GM19035 (cell line): ENCODE data around the gene PPP1R13B.

Experiments
- ATAC-seq: cut with Tn5 transposase; IDR thresholded peaks from one replicate; pipeline ENCODE4 v1.9.1; 2021; ENCODE audit not compliant: unreplicated experiment

Gene PPP1R13B

DNA sequence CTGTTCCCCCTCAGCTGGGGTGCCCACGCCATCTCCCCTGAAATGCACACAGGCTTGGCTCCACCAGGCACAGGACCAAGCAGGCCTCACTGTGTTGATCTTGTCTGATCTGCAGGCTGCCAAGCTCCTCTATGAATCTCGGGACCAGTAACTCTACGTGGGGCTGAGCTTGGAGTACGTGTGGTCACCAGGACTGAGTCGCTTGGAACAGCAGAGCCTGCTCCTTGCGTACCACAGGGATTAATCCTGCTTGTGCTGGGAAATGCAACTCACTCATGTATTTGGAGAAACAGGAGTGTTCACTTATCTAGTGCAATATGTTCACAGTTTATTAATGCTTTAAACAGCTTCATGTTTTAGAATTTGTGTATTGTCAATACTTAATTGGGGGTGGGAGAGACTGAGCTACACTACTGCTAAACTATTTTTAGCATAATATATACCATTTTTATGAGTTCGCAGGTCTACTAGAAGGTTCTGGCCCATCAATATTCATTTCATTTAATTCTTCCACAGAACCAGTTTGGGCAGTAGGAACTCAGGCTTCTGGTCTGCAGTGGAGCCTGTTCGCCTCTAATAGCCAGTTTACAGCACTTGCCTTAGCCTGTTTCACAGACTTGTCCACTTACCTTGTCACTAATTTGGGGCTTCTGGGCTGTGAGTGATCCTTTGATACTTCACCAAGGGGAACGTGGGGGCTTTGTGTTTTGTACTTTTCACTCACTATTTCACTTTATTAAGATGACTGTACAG, 114.3 kb downstream of the PPP1R13B start:
- no peak for ATAC-seq

DNA sequence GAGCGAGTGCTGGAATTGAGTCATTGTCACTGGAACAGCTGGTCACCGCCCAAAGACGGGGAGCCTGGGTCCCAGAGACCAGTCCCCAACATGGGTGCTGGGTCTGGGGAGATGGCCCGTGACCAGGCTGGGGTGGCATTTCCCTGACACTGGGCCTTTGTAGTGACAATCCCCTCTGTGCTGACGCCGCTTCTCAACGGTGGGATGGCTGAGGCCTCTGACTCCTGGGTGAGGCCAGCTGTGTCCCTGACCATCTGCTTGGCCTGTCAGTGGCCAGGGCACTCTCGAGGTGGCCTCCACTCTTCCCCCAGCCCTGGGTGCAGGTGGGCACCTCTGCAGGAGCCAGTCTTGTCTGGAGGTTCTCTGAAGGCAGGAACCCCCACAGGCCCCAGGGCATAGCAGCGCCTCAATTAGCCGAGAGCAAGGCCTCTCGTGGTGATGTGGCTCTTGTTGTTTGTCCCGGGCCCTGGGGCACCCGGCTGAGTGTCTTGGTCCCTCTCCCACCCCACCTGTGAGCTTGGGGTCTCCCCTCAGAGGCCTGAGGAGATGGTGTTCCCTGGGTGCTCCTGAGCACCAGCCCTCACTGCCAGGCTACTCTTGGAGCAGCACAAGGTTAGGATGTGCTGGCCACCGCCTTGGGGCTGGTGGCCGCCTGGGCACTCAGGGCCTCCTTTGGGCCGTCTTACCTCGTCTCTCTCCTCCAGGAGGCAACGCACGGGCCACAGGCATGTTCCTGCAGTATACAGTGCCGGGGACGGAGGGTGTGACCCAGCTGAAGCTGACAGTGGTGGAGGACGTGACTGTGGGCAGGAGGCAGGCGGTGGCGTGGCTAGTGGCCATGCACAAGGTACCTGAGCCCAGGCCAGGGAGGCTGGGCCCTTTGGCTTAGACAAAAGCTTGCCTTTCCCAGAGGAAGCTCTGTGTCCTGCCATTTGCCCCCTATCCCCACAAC, 115.2 kb downstream of the PPP1R13B start:
- no peak for ATAC-seq

DNA sequence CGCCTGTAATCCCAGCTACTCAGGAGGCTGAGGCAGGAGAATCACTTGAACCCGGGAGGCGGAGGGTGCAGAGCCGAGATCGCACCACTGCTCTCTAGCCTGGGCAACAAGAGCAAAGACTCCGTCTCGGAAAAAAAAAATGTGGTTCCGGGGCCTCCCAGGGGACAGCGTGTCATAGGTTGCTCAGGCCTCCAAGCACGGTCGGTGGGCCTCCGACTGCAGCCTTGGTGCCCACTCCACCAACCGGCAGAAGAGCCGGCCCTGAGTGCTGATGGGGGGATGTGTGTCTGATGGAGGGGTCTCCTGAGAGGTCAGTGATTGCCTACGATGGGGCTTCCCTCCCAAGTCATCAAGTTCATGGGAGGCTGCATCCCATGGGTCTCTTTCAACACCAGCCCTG, 115.9 kb downstream of the PPP1R13B start:
- ATAC-seq = no peak

DNA sequence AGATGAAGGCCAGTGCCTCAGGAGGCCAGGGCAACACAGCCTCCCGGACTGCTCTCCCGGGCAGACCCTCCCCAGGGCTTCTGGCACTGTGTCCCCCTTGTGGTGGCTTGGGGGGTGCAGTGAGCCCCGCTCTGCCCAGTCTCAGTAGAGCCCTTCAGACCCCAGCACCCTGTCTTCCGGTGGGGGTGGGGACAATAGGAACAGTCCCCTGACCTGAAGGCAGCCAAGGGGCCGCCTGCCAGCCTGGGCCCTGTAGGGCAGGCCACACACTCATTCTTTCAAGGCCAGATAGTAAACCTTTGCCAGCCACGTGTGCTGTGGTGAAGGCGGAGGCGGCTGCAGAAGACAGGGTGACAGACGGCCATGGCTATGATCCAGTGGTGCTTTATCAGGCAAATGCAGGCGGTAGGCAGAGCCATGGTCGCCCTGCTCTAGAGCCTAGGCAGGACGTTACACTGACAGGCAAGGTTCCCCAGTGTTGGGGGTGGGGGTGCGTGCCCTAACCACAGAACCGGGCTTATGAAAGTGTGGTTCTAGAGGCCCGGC, 116.8 kb downstream of the PPP1R13B start:
- no peak for ATAC-seq

DNA sequence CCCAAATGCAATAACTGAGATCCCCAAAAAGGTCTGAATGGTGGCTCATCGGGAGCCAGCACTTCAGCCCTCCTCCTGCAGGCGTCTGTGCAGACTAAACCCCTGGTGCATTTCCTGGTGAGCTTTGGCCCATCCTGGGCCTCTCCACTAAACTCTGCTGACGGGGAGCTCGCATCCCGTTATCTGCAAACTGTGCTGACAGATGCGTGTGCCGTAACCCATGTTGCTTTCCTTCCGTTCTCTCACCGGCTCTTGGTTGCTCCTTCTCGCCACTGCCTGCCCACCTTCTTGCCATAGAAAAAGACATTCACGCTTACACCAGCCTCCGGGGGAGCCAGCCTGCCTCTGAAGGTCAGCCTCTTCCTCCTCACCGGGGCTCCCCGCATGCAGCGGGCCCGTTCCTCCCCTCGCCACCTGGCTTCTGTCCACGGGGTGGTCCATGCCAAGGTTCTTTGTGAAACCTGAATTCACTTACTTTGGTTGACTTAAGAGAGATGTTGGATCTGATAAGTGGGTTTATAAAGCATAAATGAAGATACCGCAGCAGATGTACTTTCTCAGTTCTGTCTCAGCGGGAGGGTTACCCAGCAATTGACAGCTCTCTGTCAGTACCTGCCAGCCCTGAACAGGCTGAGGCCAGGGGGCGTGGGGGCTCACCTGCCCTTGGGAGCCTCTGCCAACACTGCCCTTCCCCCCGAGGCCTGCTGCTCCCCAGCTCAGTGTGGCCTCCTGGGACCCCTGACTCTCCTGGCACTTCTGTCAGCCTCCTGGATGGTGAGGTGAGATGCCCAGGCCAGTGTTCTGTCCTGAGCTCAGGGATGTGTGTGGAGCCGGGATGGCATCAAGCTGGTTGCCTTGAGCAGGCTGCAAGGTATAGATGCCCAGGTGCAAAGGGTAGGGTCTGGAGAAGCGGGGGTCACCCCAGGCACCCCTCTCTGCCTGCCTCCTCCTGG, 117.6 kb downstream of the PPP1R13B start:
- no peak for ATAC-seq

DNA sequence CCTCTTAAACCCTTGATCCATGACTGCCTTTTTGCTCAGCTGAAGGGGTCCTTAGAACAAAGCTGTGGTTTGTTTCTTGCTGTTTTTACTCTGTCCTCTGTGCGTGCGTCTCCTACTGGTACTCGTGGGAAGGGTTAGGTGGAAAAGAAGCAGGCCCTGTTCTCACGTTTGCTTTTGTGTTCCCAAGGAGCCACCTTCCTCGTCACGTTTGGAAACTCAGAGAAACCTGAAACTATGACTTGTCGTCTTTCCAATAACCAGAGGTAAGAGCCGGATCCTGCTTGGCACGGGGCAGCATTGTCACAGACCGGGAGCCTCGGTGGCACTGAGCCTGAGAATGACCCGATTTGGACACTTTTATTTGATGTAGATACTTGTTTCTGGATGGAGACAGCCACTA, 118.7 kb downstream of the PPP1R13B start:
- no peak for ATAC-seq

DNA sequence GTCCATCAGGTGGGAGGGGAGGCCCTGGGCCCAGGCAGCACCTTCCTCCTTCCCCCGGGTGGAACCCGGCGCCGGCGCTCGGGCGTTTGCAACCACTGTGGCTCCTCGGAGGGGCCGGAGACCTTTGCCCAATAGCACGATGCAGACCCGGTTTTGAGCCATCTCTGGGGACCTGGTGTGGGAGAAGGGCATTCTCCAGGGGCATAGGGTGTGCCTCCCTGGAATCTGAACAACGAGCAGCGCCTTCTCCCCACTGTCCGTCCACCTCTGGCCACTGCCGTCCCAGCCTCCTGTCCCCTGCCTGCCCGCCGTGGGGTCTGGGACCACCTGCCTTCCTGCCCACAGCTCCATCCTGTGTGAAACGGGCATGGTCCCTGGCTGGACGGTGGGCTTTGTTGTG, 119.2 kb downstream of the PPP1R13B start:
- ATAC-seq = no peak

DNA sequence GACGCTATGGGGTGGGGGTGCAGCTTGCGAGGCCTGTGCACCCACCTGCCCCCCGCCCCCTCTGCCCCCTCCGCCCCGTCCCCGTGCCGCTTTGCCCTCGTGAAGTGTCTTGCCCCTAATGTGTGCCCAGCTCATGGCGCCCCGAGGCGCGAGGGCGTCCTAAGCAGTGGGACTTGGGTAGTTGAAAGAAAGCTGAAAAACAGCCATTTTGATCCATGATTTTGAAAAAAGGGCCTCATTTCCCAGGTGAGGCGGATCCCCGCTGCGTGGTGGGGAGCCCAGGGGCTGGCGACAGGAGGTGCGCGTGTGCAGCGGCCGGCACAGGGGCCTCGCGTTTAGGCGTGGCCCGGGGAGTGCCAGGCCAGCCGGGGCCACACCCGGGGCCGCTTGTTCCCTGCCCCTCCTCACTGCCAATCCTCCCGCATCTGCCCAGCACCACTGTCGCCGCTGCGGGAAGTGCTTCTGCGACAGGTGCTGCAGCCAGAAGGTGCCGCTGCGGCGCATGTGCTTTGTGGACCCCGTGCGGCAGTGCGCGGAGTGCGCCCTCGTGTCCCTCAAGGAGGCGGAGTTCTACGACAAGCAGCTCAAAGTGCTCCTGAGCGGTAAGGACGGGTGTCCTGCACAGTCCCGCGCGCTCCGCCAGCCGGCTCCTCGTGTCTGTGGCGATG, 119.9 kb downstream of the PPP1R13B start:
- no peak for ATAC-seq

DNA sequence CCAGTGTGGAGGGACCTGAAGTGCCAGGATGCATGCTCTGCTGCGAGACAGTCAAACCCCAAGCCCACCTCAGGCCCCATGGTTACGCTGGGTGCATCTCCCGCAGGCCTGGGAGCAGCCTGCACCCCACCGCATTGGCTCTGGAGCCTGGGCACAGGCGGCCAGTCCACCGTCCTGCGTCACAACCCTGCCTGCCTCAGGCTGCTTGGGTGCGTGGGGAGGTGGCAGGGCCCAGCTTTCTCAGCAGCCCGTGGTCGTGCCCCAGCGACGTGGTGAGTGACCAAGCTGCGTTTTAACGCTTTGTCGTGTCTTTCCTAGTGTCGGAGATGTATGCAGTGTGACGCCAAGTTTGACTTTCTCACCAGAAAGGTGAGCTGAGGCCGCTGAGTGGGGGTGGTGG, 120.9 kb downstream of the PPP1R13B start:
- no peak for ATAC-seq

DNA sequence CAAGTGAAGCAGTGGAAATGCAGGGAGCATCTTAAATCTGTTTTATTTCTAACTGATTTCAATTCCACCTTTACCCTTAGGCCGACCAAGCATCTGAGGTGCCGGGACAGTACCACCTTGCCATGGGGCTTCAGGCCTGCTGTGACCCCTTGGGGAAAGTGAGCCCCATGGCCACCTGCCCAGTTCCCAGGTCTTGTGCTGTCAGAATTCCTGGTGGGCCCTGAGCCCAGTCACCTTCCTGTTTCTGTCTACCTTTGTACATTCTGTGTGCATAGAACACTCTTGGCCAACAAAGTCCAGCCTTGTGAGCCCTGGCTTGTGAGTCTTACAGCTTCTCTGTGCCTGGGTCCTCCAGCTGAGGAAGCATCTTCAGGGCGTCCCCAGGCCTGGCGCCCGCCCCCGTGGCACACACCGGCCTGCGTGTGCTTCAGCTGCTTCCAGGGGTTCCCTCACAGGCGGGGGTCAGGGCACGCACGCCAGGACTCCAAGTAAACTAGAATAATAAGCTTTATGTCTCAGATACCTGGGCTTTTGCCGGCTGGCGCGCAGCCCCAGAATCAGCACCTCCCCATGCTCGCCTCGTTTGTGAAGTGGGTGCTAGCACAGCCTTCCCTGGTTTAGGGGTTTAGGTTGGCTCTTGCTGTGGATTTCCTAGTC, 121.5 kb downstream of the PPP1R13B start:
- no peak for ATAC-seq

DNA sequence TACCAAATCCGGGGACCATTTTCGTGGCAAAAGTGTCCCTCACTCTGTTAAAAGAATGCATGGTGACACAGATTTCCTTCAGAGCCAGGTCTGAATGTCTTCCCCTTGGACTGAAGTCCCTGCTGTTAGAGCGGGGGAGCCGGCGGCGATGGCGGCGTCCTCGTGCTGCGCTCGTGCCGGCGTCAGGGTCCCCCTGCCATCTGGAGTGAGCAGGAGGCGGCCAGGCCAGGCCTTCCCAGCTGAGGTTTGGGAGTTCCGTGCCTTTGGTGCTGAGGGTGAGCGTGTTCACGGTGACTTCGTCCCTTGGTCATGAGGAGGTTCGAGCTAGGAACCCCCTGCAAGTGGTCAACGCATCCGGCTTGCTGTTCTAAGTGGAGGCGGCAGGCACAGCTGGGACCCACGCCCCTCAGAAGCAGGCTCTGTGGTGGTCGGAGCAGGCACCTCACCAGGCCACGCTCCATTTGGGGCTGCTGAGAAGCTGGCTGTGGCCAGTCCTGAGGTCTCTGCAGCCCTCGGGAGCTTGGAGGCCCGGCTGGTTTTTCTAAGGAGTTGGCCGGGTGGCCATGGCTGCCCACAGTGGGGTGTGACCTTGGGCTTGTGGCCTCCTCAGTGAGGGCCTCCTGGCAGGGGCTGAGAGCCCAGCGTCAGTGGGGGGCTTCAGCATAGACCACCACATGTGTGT, 122.2 kb downstream of the PPP1R13B start:
- no peak for ATAC-seq

DNA sequence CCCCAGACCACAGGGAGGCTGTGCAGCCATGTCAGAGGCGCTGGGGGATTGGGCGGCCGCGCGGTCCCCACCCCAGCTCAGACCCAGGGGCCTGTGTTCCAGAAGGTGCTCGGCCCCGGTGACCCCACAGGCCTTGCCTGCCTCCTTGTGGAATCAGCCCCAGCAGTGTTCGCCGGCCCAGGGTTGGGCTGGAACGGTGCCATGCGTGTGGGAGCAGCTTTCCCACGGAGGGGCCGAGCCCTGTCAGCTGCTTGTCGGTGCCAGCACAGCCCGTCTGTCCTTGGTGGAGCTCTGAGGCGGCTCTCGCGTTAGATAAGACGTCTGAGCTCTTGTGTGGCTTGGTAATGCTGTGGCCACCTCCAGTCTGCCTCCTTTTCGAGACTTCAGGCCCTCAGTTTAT, 123.3 kb downstream of the PPP1R13B start:
- no peak for ATAC-seq

DNA sequence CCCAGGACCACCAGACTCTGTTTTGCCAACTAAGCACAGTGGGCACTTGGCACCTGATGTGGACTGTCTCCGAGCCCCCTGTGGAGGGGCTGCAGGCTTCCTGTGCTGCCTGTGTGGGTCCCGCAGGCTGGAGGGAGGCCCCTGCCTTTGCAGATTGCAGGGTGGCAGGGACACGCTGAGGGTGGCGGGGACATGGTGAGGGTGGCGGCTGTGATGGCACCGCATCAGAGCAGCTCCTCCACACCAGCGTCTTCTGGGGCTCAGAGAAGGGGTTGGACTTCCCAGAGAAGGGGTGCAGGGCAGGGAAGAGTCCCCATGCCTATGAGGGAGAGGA, 123.7 kb downstream of the PPP1R13B start:
- ATAC-seq = no peak

DNA sequence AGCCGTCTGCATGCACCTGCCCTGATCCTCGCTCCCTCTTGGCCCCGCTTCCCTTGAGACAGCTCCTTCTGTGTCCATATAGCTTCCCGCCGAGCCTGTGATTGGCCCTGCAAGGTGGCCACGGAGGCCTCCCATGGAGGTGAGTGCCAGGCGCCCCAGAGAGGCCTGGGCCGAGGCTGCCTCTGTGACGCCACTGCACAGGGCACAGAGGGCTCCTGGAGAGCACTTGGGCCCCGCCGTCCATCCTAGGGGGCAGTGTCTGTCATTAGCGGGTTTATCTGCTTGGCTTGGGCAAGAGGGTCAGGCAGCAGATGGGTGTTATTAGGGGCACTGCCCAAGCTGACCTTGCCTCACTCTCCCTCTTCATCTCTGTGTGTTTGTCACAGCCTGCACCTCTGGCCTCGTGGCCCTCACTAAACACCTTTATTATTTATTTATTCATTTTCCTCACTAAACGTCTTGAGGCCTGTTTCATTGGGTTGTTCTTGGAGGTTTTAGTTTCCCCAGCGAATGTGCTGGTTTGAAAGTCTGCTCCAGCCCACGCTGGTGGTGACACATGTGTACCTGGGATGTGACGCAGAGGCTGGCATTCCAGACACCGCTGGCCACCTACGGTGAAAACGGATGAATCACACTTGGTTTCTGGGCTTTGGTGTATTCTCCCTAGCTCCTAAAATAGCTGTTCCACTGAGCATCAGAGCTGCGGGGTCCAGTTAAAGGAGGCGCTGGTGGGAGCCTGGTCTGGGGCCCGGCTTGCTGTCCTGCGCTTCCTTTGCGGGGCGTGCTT, 125.8 kb downstream of the PPP1R13B start:
- no peak for ATAC-seq

DNA sequence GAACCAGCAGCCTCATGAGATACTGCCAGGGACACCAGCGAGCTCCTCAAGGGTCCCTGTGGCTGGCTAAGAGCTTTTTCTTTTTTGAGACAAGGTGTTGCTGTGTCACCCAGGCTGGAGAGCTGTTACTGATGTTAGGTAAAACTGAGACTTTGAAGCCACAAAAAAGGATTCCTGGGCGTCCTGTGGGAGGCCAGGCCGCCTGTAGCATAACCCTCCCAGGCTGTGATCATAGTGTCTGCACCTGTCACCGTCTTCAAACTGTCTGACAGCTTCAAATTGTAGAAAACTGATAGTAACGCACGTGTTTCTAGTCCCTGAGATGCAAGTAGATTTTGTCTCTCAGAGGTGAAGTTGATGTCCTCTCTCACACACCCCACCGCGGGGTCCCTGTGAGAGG, 127.6 kb downstream of the PPP1R13B start:
- no peak for ATAC-seq

DNA sequence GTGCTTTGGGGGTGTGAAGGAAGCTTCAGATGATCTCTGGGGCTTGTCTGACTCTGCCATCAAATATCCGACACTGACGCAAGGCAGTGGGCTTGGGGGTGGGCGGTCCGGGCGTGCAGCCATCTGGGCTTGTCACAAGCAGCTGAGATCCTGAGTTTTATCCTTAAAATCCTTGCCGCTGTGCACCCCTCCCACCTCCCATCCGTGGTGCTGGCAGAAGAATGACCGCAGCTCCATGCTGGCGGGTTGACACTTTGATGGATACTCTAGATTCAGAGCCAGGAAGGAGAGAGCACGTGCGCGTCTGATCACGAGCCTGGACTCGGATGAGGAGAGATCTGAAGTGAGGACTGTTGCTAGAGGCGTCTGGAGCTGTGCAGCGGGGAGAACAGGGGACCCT, 128.8 kb downstream of the PPP1R13B start:
- no peak for ATAC-seq

DNA sequence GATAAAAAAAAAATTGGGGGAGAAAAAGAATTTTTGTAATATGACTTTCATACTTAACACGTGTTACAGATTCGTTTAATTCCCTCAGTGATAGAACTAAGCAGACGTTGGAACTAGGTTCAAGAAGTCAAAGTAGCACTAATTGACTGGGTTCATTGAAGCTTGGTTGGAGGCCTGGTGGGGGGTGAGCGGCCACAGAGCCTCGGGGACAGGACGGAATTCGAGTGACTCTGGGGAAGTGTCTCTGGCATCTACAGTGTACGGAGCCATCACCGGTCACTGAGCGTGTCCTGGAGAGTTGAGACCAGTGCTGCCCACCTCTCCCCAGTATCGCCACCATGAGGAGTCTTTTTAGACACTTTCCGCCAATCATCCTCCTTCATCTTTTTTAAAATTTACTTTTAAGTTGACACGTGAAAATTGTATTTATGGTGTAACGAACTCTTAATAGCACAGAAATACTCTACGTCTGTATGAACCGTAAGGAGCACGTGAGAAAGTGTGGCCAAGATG, 130.4 kb downstream of the PPP1R13B start:
- no peak for ATAC-seq

DNA sequence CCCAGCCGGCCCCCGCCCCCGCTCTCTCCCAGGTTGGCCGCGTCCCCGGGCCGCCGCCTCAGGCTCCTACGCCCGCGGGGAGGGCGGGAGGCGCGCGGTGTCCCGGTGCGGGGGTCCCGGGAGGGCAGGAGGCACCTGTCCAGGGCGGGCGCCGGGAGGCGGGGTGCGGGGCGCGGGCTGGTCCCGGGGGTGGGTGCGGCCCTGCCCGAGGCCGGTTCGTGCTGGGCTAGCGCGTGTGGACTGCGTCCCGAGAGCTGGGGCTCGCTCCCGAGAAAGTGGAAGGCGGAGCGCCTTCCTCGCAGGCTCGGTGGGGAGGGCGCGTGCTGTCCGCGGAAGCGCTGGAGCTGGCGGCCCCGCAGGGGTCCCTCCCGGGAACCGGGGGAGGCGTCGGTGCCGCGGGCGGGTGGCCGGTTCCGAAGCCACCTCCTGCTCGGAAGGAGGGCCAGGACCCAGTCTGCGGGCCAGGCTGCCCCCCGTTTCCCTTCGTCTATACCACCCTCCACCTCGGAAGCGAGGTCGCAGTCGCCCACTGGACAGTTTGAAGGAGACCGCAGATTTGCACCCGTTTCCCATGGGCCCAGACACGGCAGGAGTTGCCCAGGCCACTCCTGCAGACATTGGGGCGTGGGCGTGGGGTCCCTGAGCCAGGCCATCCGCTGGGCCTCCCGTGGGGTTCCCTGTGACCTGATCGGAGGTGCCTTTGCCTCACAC, 131.1 kb downstream of the PPP1R13B start:
- ATAC-seq = peak; percentile 2
